ENCODE measurements around the gene BACH2.
"Not testable (repeated sequence)": the region's sequence is repeated elsewhere in the genome, so short reads cannot be mapped to it uniquely, and the experiment has no call there.

BACH2 gene

DNA sequence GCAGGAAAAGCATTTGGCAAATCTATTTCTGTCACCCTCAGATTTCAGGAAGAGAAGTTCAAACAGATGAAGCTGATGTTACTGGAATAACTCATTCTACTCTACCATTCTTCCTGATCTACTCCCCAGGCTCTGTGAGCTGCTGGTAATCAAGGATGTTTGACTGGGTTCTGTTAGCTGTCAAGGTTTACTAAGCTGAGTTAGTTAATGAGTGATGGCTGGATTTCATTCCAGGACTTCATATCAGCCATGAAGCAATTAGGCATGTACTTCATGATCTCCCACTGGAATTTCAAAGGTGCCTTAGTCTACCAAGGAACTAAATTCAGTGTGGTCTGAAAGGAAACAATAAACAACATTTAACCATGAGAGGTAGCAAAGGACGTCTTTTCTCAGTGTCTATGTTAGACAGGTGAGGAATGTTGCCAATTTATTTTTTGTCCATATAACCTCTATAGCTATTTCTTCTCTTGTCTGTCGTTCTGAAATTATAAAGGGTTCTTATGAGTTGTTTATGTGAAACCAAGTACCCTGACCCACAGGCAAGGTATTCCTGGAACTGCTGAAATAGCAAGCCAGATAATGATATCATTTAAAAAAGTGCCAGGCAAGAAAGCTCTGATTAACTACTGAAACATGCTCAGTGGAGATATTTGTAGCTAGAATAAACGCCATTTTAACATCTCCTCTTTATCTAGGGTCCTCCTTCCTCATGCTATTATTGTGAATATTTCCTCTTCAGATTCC lies 112.9 kb downstream of the BACH2 start:
- no peak for DNase-seq (ENCODE audit: low spot score)

DNA sequence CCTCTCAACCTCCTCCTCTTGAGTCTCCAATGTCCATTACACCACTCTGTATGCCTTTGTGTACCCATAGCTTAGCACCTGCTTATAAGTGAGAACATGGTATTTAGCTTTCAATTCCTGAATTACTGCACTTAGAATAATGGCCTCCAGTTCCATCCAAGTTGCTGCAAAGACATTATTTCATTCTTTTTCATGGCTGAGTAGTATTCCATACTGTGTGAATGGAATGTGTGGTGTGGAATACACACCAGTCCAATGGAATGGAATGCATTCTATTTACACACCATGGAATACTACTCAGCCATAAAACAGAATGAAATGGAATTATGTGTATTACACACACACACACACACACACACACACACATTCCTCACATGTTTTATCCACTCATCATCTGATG lies 116.1 kb downstream of the BACH2 start:
- no peak for DNase-seq (ENCODE audit: low spot score)

DNA sequence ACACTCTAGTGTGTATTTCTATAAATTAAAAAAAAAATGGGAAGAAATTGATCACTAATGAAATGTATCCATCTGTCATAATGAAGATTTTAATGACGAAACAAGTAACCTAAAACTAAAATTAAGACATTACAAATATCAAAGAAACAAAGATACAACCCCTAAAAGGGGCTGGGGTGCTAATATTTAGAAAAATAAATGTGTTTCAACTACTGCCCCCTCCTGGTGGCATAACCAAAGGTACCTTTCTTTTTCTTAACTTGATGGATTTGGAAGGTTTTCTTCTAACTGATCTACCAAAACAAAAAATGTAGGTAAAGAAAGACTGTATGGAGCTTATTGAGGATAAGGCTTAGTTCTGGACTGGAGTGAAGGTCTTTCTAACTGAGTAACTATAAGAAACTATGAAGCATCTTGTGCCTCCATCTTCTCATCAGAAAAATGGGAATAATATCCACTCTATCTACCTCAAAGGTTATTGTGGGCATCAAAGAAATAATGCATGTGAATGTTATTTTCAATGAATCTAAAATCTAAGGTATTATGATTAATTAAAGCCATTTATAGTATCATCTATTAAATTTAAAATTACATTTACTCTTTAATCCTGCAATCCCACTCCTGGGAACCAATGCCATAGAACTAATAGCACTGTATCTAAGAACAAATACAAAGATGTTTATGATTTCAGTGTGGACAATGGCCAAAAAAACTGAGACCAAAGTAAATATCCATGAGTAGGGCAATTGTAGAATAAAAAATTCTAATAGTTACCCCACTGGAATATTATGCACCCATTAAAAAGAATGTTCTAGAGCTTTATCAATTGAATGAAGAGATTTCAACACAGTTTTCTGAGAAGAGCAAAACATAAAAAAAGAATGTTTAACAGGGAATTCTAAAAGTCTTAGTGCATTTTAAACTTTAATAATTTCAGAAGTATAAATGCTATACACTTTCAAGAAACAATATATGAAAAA lies 117.2 kb downstream of the BACH2 start:
- DNase-seq (ENCODE audit: low spot score), result peak; percentile 28

DNA sequence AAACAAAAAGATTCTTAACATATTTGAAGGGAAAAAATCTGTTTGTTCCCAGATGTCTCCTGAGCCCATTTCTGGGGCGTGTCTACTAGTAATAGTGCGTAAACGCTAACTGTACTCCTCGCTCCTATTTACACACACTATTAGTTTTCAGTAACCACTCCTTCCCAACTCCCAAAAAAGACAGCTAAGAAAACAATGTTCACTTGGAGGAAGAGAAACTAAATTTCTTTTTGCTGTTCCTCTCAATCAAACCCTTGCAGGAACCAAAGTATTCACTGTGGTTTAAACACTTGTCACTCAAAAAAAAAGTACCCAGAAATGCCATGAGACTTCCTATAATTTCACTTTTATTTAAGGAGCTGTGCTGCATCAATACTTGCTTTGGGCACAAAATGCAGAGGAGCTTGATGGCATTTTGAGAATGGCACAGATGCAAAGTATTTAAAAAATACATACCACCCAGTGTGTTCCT lies 118.2 kb downstream of the BACH2 start:
- no peak for DNase-seq (ENCODE audit: low spot score)

DNA sequence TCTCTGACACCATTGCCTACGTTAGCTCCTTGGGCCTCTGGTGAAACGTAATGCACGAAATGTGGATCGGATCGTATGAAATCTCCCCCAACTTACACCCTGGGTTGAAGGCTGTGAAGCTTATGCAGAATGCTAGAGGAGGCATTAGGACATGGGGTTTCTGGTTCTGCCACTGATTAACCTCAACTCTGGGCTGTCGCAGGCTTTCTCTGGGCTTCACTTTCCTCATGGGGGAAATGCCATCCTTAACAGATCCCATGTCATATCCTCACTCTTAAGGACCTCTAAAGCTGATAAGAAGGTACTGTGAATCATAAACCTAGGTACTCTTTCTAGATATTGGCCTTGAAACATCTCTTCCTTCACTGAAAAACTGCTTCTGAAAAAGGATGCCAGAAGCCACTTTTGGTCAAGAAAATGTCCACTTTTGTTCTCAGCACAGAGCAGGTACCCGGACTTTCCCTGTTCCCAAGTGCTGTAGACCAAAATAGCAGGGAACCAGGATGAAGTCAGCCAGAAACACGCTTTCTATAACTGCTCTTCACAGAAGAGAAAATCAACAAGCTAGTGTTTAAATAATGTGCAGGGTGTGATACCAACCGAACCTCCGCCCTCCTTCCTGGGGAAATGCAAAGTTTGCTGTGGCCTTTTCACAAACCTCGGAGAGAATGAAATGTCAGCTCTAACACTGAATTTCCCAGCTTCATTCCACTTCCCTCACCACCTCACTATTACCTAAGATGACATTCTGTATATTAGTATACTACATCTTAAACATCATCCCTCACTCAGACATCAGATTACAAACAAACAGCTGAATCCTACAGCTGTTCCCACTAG lies 118.9 kb downstream of the BACH2 start:
- DNase-seq (ENCODE audit: low spot score), result no peak

DNA sequence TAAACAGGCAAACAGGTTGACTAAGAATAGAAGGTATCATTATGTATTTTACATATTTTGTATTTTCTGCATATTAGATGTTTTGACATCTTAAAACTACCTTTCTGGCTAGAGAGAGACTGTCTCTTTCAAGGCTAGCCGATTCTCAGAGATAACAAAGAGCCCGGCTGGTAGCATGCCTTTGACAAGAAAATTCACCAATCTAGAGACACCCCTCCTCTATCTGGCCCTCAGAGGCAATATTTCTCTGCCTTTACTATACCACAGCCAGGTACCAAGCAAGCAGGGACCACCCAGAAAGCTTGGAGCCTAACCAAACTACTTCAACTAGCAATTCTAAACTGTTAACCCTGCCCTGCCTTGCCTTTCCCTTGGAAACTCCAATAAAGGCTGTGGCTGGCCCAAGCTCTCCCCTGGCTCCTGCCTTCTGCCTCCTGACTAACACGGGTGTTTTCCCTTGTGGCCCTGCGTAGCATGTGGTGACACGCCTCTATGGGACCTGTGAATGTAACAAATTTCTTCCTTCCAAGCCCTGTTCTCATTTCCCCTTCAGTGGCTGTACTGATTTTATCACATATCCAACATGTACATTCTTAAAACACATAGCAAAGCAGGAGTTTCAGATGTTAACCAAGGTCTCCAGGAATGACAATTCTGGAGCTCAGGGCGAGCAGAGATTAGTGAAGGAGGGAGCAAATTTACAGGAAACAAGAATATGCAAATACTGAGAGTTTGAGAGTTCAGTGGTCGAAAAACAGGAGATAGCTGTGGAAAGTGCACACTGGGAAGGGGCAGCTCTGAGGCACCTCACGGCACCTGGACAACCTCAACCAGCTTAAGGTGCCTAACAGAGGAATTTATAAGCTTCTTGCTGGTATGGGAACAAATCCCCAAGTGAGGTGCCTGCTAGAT lies 120.8 kb downstream of the BACH2 start:
- peak; percentile 34 for DNase-seq (ENCODE audit: low spot score)

DNA sequence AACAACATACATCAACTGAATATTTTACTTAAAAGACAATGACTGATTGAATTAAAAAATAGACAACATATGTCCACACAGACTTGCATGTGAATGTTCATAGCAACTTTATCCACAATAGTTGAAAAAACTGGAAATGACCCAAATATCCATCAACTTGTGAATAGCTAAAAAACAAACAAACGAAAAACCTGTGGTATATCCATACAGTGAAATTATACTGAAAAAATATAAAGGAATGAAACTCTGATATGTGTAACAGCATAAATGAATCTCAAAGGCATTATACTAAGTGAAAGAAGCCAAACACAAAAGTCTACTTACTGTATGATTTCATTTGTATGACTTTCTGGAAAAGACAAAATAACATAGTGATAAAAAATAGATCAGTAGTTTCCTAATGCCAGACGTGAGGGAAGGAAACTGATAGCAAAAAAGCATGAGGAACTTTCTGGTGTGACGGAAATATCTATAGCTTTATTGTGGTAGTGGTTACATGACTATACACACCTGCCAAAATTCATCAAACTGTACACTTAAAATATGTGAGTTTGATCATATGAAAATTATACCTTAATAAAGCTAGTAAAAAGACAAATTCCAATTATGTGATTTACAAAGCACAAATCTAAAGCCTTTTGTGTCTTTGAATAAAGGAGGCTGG lies 123.2 kb downstream of the BACH2 start:
- no peak for DNase-seq (ENCODE audit: low spot score)

DNA sequence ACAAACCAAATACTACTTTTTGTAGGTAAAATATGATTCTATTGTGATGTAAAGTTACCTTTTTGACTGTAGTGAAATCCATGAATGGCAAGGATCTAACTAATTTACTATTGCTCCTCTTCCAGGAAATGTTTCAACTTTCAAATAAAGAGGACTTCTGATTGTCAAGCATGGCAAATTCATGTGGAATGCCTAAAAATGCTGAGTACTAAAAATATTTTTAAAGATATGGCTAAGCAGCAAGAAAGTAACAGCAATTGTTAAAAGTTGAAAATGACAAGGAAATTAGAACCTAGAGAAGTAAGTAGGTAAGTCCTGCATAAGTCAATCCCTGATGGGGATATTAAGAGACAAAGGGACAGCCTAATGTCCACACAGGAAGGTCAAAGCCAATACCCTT lies 126.0 kb downstream of the BACH2 start:
- no peak for DNase-seq (ENCODE audit: low spot score)

DNA sequence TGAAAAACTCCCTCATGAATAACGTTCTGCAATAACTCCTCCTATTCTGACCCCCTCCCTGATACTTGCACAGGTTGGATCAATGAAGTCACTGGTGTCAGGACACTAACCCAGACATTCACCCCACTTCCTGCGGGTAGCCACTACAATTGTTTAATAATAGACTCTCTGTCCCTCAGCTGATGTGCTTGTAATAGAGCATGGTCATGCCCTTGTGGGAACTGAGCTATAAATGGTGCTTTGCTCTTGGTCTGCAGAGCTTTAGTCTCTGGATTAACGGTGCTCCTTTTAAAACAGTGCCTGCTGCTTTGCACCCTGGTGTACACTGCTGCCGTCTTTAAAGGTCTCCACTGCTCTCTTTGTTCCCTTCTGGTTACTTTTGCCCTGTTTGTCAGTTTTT lies 127.3 kb downstream of the BACH2 start:
- DNase-seq (ENCODE audit: low spot score), result no peak

DNA sequence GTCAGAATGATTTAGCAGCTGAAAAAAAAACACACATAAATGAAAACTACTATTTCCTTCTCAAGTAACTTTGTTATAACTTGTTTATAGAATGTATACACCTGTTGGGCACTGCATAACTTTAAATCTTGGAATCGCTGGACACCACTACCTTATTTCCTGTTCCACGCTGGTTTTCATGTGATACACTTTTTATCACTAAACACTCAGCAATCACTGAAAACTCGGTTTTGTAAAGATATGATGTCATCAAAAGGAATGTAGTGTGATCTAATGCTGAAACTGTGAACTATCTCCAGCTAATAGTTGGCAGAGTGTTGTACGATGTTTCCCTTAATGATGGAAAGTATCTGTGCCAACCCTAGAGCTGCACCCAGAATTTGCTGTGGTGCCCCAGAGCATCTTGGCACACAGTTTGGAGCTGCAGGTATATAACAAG lies 127.9 kb downstream of the BACH2 start:
- no peak for DNase-seq (ENCODE audit: low spot score)

DNA sequence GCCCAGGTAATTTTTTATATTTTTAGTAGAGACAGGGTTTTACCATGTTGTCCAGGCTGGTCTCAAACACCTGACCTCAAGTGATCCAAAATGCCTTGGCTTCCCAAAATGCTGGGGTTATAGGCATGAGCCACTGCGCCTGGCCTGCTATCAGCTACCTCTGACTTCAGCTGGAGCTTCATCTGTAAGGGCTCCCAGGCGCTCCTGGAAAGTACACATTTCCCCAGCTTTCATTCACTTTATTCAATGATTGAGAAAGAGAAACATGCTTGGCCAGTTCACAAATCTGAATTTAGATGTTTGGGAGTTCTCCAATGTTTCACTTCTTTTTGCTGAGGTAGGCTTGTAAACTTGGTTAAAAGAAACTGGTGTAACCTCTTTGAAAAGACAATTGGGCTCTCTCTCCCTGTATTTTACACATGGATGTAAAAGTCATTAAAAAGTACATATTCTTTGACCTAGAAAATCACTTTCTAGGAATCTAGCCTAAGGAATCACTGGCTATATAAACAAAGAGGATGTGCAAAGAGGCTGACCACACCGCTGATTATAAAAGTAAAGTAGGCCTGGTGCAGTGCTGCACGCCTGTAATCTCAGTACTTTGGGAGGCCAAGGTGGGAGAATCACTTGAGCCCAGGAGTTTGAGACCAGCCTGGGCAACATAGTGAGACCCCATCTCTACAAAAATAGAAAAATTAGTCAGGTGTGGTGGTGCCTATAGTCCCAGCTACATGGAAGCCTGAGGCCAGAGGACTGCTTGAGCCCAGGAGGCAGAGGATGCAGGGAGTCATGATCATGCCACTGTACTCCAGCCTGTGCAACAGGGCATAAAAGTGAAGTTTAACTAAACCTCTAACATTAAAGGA lies 128.9 kb downstream of the BACH2 start:
- DNase-seq (ENCODE audit: low spot score), result no peak

DNA sequence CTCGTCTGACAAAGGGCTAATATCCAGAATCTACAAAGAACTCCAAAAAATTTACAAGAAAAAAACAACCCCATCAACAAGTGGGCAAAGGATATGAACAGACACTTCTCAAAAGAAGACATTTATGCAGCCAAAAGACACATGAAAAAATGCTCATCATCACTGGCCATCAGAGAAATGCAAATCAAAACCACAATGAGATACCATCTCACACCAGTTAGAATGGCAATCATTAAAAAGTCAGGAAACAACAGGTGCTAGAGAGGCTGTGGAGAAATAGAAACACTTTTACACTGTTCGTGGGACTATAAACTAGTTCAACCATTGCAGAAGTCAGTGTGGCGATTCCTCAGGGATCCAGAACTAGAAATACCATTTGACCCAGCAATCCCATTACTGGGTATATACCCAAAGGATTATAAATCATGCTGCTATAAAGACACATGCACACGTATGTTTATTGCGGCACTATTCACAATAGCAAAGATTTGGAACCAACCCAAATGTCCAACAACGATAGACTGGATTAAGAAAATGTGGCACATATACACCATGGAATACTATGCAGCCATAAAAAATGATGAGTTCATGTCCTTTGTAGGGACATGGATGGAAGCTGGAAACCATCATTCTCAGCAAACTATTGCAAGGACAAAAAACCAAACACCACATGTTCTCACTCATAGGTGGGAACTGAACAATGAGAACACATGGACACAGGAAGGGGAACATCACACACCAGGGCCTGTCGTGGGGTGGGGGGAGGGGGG lies 130.3 kb downstream of the BACH2 start:
- DNase-seq (ENCODE audit: low spot score), result not testable (repeated sequence)

DNA sequence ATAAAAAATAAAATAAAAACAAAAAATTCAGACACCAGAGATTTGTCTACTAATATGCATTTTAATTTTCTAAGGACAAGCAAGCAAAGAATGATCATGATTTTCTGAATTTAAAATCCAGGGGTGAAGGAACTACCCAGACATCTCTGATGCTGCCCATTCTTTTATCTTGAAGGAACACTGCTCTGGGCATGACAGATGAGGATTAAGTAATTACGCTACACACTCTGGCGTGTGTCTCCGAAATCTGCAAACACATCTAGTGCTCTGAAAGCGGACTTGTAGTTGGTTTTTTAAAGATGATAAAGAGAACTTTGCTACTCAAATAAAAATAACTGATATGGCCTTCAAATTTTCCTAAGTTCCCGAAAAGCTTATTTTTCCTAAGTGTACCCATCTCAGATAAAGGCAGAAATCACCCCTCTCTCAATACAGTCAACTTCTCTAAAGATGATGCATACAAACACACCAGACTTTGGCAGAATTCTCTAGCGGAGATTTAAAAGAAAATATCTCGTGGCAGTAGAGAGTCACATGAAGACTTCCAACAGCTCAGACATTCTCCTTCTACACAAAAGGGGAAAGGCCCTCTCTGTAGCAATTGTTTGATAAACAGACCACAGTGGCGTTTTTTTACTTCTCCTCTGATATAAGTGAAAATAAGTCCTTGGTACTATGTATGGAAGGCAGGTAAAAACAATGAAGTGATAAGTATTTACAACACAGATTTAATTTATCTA lies 133.8 kb downstream of the BACH2 start:
- no peak for DNase-seq (ENCODE audit: low spot score)

DNA sequence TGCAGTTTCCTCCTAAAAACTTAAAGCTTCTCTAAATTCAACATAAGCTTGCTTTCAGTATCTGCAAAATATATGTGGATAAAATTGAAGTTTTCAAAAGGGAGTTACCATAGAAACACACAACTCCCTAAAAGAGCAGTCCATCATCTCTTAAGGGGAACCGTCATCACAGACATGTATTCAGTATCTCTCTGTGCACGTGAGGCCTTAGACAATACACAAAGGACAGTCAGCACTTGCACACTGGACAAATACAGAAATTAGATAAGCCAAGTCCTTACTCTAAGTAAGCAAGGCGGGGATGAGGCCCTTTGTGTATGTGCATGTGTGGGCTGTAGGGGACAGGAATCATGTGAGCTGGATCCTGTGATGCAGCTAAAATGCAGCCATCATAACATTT lies 136.6 kb downstream of the BACH2 start:
- no peak for DNase-seq (ENCODE audit: low spot score)

DNA sequence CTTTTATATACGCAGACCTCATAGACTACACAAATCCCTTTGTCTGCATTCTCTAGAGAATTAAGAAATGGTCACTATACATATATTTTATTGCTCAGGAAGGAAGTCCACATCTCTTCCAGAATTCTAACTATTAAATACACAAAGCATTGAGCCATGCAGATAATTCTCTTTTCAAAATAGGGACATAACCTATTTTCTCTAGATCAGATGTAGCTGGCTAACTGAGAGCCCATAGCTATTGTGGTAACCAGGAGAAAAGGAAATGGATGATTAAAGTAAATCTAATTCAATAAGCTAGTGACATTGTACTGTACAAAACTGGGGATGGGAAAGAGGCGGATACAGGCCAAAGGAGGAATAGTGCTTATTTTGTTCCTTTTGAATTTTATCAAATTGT lies 137.2 kb downstream of the BACH2 start:
- DNase-seq (ENCODE audit: low spot score), result no peak

DNA sequence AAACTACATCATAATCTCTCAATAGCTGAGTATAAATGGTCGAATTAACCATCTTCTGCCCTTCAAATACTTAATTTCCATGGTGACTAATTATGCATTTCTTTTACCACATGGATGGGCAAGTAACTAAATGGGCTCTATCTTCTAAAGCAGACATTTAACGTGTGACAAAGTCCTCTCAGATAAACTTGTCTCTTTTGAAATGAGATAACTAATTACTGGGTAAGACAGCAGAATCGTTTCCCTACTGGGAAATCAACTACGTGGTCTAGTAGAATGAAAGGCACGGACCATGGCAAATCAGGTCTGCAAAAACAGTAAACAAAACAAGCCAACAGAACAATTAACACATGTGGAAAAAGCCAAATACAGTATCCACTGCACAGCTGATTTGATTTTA lies 137.7 kb downstream of the BACH2 start:
- DNase-seq (ENCODE audit: low spot score), result no peak

DNA sequence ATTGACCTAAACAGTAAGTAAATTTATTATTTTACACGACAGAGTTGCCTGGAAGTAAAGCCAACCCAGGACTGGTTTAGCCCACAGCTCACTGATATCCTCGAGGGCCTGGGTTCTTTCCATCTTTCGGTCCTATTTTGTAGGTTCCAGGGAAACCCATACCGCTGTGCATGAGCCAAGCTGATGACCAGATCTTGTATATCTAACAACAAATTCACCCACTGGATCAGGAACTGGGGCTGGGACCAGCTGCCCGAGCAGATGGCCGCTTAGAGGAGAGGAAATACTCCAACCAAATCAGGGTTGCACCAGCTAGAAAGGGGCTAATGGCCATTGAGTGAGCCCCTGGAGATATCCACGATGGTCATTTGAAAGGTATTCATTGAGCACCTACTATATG lies 139.2 kb downstream of the BACH2 start:
- no peak for DNase-seq (ENCODE audit: low spot score)

DNA sequence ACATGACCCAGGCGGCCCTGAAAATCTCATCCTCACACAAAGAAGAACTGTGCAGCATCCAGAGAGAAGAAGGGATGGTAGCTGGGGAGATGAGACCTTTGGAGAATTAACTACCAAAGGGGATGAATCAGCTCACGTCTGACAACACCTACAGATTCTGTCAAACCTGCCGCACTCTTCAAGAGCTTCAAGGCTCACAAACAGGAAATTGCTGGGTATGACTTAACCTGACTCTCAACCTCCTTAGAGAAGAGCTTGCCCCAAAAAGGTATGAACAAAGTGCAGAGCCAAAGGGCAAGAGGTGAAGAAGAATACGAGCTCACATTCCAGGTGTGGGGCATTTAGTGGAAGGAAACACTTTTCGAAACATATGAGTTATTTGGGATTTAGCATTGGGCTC lies 139.8 kb downstream of the BACH2 start:
- peak; percentile 60 for DNase-seq (ENCODE audit: low spot score)
